DOHH2 (cell line): ENCODE measurements around the gene MAG.

Experiments used
- H3F3A ChIP-seq: fragments of 200-600 bp; sonication (generic), shearing (Covaris generic); 2 replicates; pipeline ENCODE4 v1.6.0; 2016; ENCODE audit warnings: antibody characterized with exemption, mild to moderate bottlenecking; ENCODE audit not compliant: control insufficient read depth, insufficient read depth
- H3K27ac ChIP-seq: fragments of 200-600 bp; sonication (generic); 2 replicates; pipeline ENCODE4 v1.5.1; 2014; ENCODE audit warnings: low read depth, mild to moderate bottlenecking, low read length, moderate library complexity
- H3K27me3 ChIP-seq: fragments of 200-600 bp; sonication (generic); 2 replicates; pipeline ENCODE4 v1.6.1; 2014; ENCODE audit warnings: mild to moderate bottlenecking, low read length, mixed read lengths; ENCODE audit not compliant: control insufficient read depth
- H3K36me3 ChIP-seq: fragments of 200-600 bp; sonication (generic); 2 replicates; pipeline ENCODE4 v1.6.1; 2014; ENCODE audit warnings: mild to moderate bottlenecking, low read length, moderate library complexity, mixed read lengths; ENCODE audit not compliant: control insufficient read depth
- H3K4me1 ChIP-seq: fragments of 200-600 bp; sonication (generic); 2 replicates; pipeline ENCODE4 v1.6.1; 2014; ENCODE audit warnings: mild to moderate bottlenecking, low read length, mixed read lengths; ENCODE audit not compliant: control insufficient read depth
- H3K4me2 ChIP-seq: fragments of 200-600 bp; sonication (generic); 2 replicates; pipeline ENCODE4 v1.6.0; 2014; ENCODE audit warnings: mild to moderate bottlenecking, low read length, moderate library complexity
- H3K4me3 ChIP-seq: fragments of 200-600 bp; sonication (generic); 2 replicates; pipeline ENCODE4 v1.5.1; 2014; ENCODE audit warnings: mild to moderate bottlenecking, low read length, mixed read lengths
- H3K79me2 ChIP-seq: fragments of 200-600 bp; sonication (generic); 2 replicates; pipeline ENCODE4 v1.6.1; 2014; ENCODE audit warnings: mild to moderate bottlenecking, low read length, mixed read lengths; ENCODE audit not compliant: control insufficient read depth
- H3K9me2 ChIP-seq: fragments of 200-600 bp; sonication (generic); replicated peaks from 2 replicates; pipeline ENCODE4 v1.6.1; 2014; ENCODE audit warnings: mild to moderate bottlenecking, low read length, mixed read lengths; ENCODE audit not compliant: control insufficient read depth
- H3K9me3 ChIP-seq: fragments of 200-600 bp; sonication (generic); 2 replicates; pipeline ENCODE4 v1.6.1; 2014; ENCODE audit warnings: antibody characterized with exemption, low read length, mixed read lengths; ENCODE audit not compliant: control insufficient read depth, insufficient read depth
- H4K20me1 ChIP-seq: fragments of 200-600 bp; sonication (generic); 2 replicates; pipeline ENCODE4 v1.6.0; 2014; ENCODE audit warnings: low read depth, mild to moderate bottlenecking, antibody characterized with exemption, low read length, moderate library complexity; ENCODE audit not compliant: control insufficient read depth, insufficient read depth
- CTCF ChIP-seq: fragments of 200-600 bp; sonication (generic); IDR thresholded peaks from one replicate; pipeline ENCODE4 v1.5.1; 2014; ENCODE audit warnings: antibody characterized with exemption, mild to moderate bottlenecking, low read depth, low read length; ENCODE audit not compliant: poor library complexity, severe bottlenecking
- EZH2phosphoT487 ChIP-seq: fragments of 200-600 bp; sonication (generic); IDR thresholded peaks from 2 replicates; pipeline ENCODE4 v1.6.1; 2017; ENCODE audit warnings: borderline replicate concordance, mild to moderate bottlenecking, antibody characterized with exemption, low read length, moderate library complexity, mixed read lengths

MAG gene

GRCh38 chr19:35293808-35294207, 1.8 kb downstream of the MAG start:
- Histone ChIP-seq H3K9me3 (no peaks in the 10 kb centered on the region), H3K79me2 (no peaks in the 10 kb centered on the region), H3K27me3 (peaks cover 16% of the 10 kb centered on the region), H3F3A (peaks cover 40% of the 10 kb centered on the region), H3K27ac (no peak overlapping the region), H3K4me1 (peaks cover 85% of the 10 kb centered on the region), H4K20me1 (no peaks in the 10 kb centered on the region), H3K36me3 (no peaks in the 10 kb centered on the region), H3K4me3 (peak overlapping the region; percentile 26; the same call in 1 of the 2 replicates), H3K4me2 (peak overlapping the region; percentile 81), H3K9me2 (no peaks in the 10 kb centered on the region)
- no peak for TF ChIP-seq EZH2phosphoT487
- no peak for TF ChIP-seq CTCF

GRCh38 chr19:35294328-35294727, 2.4 kb downstream of the MAG start:
- no peaks in the 10 kb centered on the region for H3K9me3 ChIP-seq
- peaks cover 38% of the 10 kb centered on the region for H3F3A ChIP-seq
- peak overlapping the region; percentile 81 for H3K4me2 ChIP-seq
- peaks cover 84% of the 10 kb centered on the region for H3K4me1 ChIP-seq
- H3K4me3 ChIP-seq, result peak overlapping the region; percentile 26
- H3K27ac ChIP-seq, result peak overlapping the region; percentile 90
- H3K36me3 ChIP-seq, result no peaks in the 10 kb centered on the region
- no peaks in the 10 kb centered on the region for H4K20me1 ChIP-seq
- peaks cover 16% of the 10 kb centered on the region for H3K27me3 ChIP-seq
- H3K79me2 ChIP-seq, result no peaks in the 10 kb centered on the region
- H3K9me2 ChIP-seq, result no peaks in the 10 kb centered on the region
- TF ChIP-seq EZH2phosphoT487, result no peak
- TF ChIP-seq CTCF, result no peak

- Histone ChIP-seq H3F3A (peaks cover 35% of the 10 kb centered on the region), H3K27ac (peak overlapping the region; percentile 90), H3K79me2 (no peaks in the 10 kb centered on the region), H3K9me3 (no peaks in the 10 kb centered on the region), H3K4me2 (peak overlapping the region; percentile 81), H4K20me1 (no peaks in the 10 kb centered on the region), H3K36me3 (no peaks in the 10 kb centered on the region), H3K9me2 (no peaks in the 10 kb centered on the region), H3K27me3 (peaks cover 16% of the 10 kb centered on the region), H3K4me1 (peaks cover 84% of the 10 kb centered on the region), H3K4me3 (peak overlapping the region; percentile 69)
- no peak for TF ChIP-seq EZH2phosphoT487
- TF ChIP-seq CTCF, result no peak
Measured at GRCh38 chr19:35294859-35295791, 3.2 kb downstream of the MAG start.
